A549 (cell line): ENCODE data around the gene SYCN.

Experiments used
- CEBPB ChIP-seq, 2 experiments: fragments of >200 bp in 1 of 2; sonication (Bioruptor Twin) in 1 of 2; formaldehyde crosslinking in 1 of 2; IDR thresholded peaks; 2 replicates each; pipeline ENCODE4 v1.6.1; 2012 to 2016
- EP300 ChIP-seq, 2 experiments: fragments of >200 bp; sonication (Bioruptor Twin); formaldehyde crosslinking; IDR thresholded peaks; 2 replicates in 1 of 2; 3 replicates in 1 of 2; pipeline ENCODE4 v1.6.1; 2016 to 2017
- HDAC2 ChIP-seq: fragments of 200-600 bp; sonication (generic); IDR thresholded peaks from 2 replicates; pipeline ENCODE4 v1.6.1; 2016
- MAFK ChIP-seq: fragments of 450-650 bp; IDR thresholded peaks from 2 replicates; pipeline ENCODE4 v1.6.1; 2014; ENCODE audit not compliant: partially characterized antibody
- MAZ ChIP-seq: fragments of 150-350 bp; IDR thresholded peaks from 2 replicates; pipeline ENCODE4 v1.6.1; 2014; ENCODE audit warnings: antibody characterized with exemption, low read depth, low read length, borderline replicate concordance
- NFE2L2 ChIP-seq: fragments of 150-350 bp; conservative IDR thresholded peaks from 2 replicates; pipeline ENCODE4 v1.6.1; 2014; ENCODE audit warnings: low read length
- POLR2A ChIP-seq: IDR thresholded peaks from 2 replicates; pipeline ENCODE4 v1.6.1; 2012; ENCODE audit warnings: mild to moderate bottlenecking, low read length
- RAD21 ChIP-seq, 2 experiments: fragments of >200 bp in 1 of 2; sonication (Bioruptor Twin) in 1 of 2; formaldehyde crosslinking in 1 of 2; IDR thresholded peaks in 1 of 2; conservative IDR thresholded peaks in 1 of 2; 2 replicates in 1 of 2; 3 replicates in 1 of 2; pipeline ENCODE4 v1.6.1; 2012 to 2018; ENCODE audit warnings: inconsistent platforms in 1 of 2
- TF ChIP-seq, protein P1 (sequence below): fragments of >200 bp; sonication (Bioruptor Twin); formaldehyde crosslinking; IDR thresholded peaks from 3 replicates; pipeline ENCODE4 v1.5.1; 2016

DNA sequence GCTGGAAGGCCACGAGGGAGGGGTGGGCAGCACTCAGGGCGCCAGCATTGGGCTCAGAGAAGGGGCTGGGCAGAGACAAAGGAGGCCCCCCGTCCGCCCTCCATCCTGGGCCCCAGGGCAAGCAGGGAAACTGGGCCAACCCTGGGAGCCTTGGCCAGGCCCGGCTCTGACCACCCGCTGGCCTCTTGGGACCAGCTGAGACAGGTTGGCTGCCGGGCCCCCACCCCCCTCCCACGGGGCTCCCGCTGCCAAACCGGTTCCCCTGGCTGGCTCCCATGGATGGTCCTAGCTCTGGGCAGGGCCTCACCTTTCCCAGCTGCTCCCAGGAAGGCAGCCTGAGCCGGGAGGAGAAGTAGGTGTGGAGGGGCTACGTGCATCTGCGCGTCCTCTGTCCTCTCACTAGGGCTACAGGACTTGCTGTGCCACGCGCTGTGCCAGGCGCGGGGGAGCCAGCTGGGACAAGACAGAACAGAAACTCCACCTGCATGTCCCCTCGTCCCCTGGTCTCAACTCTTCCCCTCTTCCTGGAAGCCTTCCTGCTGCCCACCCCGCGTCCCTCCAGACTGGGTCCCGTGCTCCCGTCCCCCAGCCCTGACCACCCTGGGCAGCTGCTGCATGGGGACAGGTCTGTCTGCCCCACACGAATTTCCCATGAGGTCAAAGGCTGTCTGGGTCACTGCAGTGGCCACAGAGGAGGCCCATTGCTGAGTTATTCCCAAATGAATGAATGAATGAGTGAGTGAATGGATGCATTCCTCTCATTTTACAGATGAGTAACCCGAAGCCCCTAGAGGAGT, 36.4 kb downstream of the SYCN start:
- TF ChIP-seq CEBPB (IDR thresholded peaks at IDR 0.05): no peak
- TF ChIP-seq, protein P1, sequence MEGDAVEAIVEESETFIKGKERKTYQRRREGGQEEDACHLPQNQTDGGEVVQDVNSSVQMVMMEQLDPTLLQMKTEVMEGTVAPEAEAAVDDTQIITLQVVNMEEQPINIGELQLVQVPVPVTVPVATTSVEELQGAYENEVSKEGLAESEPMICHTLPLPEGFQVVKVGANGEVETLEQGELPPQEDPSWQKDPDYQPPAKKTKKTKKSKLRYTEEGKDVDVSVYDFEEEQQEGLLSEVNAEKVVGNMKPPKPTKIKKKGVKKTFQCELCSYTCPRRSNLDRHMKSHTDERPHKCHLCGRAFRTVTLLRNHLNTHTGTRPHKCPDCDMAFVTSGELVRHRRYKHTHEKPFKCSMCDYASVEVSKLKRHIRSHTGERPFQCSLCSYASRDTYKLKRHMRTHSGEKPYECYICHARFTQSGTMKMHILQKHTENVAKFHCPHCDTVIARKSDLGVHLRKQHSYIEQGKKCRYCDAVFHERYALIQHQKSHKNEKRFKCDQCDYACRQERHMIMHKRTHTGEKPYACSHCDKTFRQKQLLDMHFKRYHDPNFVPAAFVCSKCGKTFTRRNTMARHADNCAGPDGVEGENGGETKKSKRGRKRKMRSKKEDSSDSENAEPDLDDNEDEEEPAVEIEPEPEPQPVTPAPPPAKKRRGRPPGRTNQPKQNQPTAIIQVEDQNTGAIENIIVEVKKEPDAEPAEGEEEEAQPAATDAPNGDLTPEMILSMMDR: no peak
- TF ChIP-seq POLR2A: no peak
- no peak for TF ChIP-seq EP300 (IDR thresholded peaks at IDR 0.05)
- no peak for TF ChIP-seq HDAC2
- no peak for TF ChIP-seq NFE2L2
- TF ChIP-seq RAD21 (conservative IDR thresholded peaks at IDR 0.05 in 1 of 2, IDR thresholded peaks at IDR 0.05 in 1 of 2): no peak
- TF ChIP-seq MAZ: no peak
- TF ChIP-seq MAFK: no peak
